Smooth muscle cell (in vitro differentiated cells): ENCODE data around the gene FAM234B. TPM values are rescaled to one million over a fixed set of nuclear protein-coding genes. Genes with fewer than 3 reads are reported as not detected.

Source experiments
- DNase-seq: peaks from one replicate; lab custom pipeline; 2025; ENCODE audit not compliant: unreplicated experiment; lab: John Stamatoyannopoulos, UW
- H2AFZ ChIP-seq: fragments of 200-600 bp; sonication (generic); 2 replicates; pipeline ENCODE4 v1.6.0; 2016; ENCODE audit warnings: antibody characterized with exemption, low read depth, mild to moderate bottlenecking
- H3F3A ChIP-seq: fragments of 200-600 bp; sonication (generic); 2 replicates; pipeline ENCODE4 v1.6.0; 2017; ENCODE audit warnings: antibody characterized with exemption, low read depth
- H3K27ac ChIP-seq: fragments of 200-600 bp; sonication (generic); 2 replicates; pipeline ENCODE4 v1.5.1; 2016; ENCODE audit warnings: low read depth, mild to moderate bottlenecking
- H3K27me3 ChIP-seq: fragments of 200-600 bp; sonication (generic); 2 replicates; pipeline ENCODE4 v1.6.1; 2016; ENCODE audit warnings: low read depth, mild to moderate bottlenecking
- H3K36me3 ChIP-seq: fragments of 200-600 bp; sonication (generic); 2 replicates; pipeline ENCODE4 v1.5.1; 2016; ENCODE audit warnings: low read depth
- H3K4me1 ChIP-seq: fragments of 200-600 bp; sonication (generic); 2 replicates; pipeline ENCODE4 v1.5.1; 2016; ENCODE audit warnings: low read depth
- H3K4me2 ChIP-seq: fragments of 200-600 bp; sonication (generic); 2 replicates; pipeline ENCODE4 v1.6.0; 2016; ENCODE audit warnings: mild to moderate bottlenecking
- H3K4me3 ChIP-seq: fragments of 200-600 bp; sonication (generic); 2 replicates; pipeline ENCODE4 v1.5.1; 2016; ENCODE audit warnings: mild to moderate bottlenecking
- H3K79me2 ChIP-seq: fragments of 200-600 bp; sonication (generic); 2 replicates; pipeline ENCODE4 v1.6.0; 2016; ENCODE audit warnings: low read depth, mild to moderate bottlenecking
- H3K9ac ChIP-seq: fragments of 200-600 bp; sonication (generic); 2 replicates; pipeline ENCODE4 v1.6.0; 2016; ENCODE audit warnings: low read depth
- H3K9me3 ChIP-seq: fragments of 200-600 bp; sonication (generic); replicated peaks from 2 replicates; pipeline ENCODE4 v1.5.1; 2016; ENCODE audit warnings: low read depth
- H4K20me1 ChIP-seq: fragments of 200-600 bp; sonication (generic); 2 replicates; pipeline ENCODE4 v1.6.0; 2016; ENCODE audit warnings: low read depth
- CTCF ChIP-seq: fragments of 200-600 bp; sonication (generic); IDR thresholded peaks from 2 replicates; pipeline ENCODE4 v1.5.1; 2017; ENCODE audit warnings: borderline replicate concordance, mild to moderate bottlenecking, antibody characterized with exemption; ENCODE audit not compliant: insufficient read depth, poor library complexity, severe bottlenecking
- WGBS: methylation state at CpG from one replicate; pipeline ENCODE4 v1.1.7; 2016; ENCODE audit warnings: low lambda C conversion rate; 5-methylcytosine and 5-hydroxymethylcytosine counted together
- polyA plus RNA-seq: library from polyadenylated mRNA; unstranded; fragments of >200 nt; fragmentation: Nextera tagmentation; extraction: Ambion mirVana; gene quantifications from 2 replicates; pipeline ENCODE4 v1.2.1, GENCODE V29; 2016
- total RNA-seq: library from RNA; depleted of rRNA; stranded (reverse); fragments of >200 nt; gene quantifications from 2 replicates; pipeline ENCODE4 v1.2.3, GENCODE V29; 2014

Gene FAM234B
- total RNA-seq, result 3.0 and 5.2 TPM in 2 replicates
- 0.78 and 1.6 TPM in 2 replicates for polyA plus RNA-seq

- Histone ChIP-seq H3K79me2 (no peaks in the 10 kb centered on the region), H4K20me1 (no peaks in the 10 kb centered on the region), H3F3A (no peaks in the 10 kb centered on the region), H3K9ac (no peak within 1 kb of the TSS), H3K9me3 (no peaks in the 10 kb centered on the region), H2AFZ (peak within 1 kb of the TSS; percentile 100), H3K27me3 (no peaks in the 10 kb centered on the region), H3K4me1 (no peaks in the 10 kb centered on the region), H3K27ac (no peak within 1 kb of the TSS), H3K36me3 (no peaks in the 10 kb centered on the region), H3K4me3 (peak within 1 kb of the TSS; percentile 98), H3K4me2 (peak within 1 kb of the TSS; percentile 98)
- TF ChIP-seq CTCF, result no peak
- DNase-seq, result peak; percentile 24
- WGBS, result 5% methylated on average over 67 of the region's 74 CpGs
These were observed at the start of gene FAM234B for GRCh38 chr12:13044002-13044905. FAM234B (plus strand) TSS chr12:13044381; CDS start chr12:13044404, 23 bp downstream.

GRCh38 chr12:12995088-12995487, 49.1 kb upstream of the FAM234B start:
- H3K79me2 ChIP-seq, result peaks cover 33% of the 10 kb centered on the region
- no peak for TF ChIP-seq CTCF

GRCh38 chr12:12996209-12996608, 48.0 kb upstream of the FAM234B start:
- H3K4me2 ChIP-seq, result no peak overlapping the region
- peaks cover 15% of the 10 kb centered on the region for H3F3A ChIP-seq
- DNase-seq, result no peak
- H3K4me1 ChIP-seq, result peaks cover 21% of the 10 kb centered on the region
- WGBS, result 66% methylated on average over 3 of the region's 3 CpGs
- H3K9ac ChIP-seq, result no peak overlapping the region
- H4K20me1 ChIP-seq, result peaks cover 16% of the 10 kb centered on the region
- H3K79me2 ChIP-seq, result peaks cover 33% of the 10 kb centered on the region
- no peak overlapping the region for H2AFZ ChIP-seq
- H3K36me3 ChIP-seq, result no peaks in the 10 kb centered on the region
- H3K27ac ChIP-seq, result no peak overlapping the region
- H3K4me3 ChIP-seq, result no peak overlapping the region
- no peaks in the 10 kb centered on the region for H3K9me3 ChIP-seq
- no peaks in the 10 kb centered on the region for H3K27me3 ChIP-seq
- no peak for TF ChIP-seq CTCF

More at GRCh38 chr12:12995088-12995487, 49.1 kb upstream of the FAM234B start:
- 97% methylated on average over 3 of the region's 3 CpGs for WGBS
- Histone ChIP-seq H2AFZ (no peak overlapping the region), H3K9ac (no peak overlapping the region), H3K4me1 (peaks cover 26% of the 10 kb centered on the region), H4K20me1 (peaks cover 16% of the 10 kb centered on the region), H3K27me3 (no peaks in the 10 kb centered on the region), H3K27ac (no peak overlapping the region), H3K9me3 (no peaks in the 10 kb centered on the region), H3K4me2 (no peak overlapping the region), H3F3A (peaks cover 19% of the 10 kb centered on the region), H3K36me3 (no peaks in the 10 kb centered on the region), H3K4me3 (no peak overlapping the region)
- DNase-seq, result no peak
